HL-60/S4 treated with phorbol 12-myristate 13-acetate at 8.2 ng/mL for 4 days and 3 days (cell line): ENCODE results near the gene CHST11.

Source experiments
- in situ Hi-C: fragments of 300-500 bp; cut with MboI; formaldehyde crosslinking; loops from 2 replicates; pipeline ENCODE4 v1.15.0; 2022; ENCODE audit warnings: low sequenced_read_pairs

The CHST11 gene

GRCh38 chr12:104707794-104708558, 251.2 kb downstream of the CHST11 start:
- in situ Hi-C loops: no loop called here

DNA sequence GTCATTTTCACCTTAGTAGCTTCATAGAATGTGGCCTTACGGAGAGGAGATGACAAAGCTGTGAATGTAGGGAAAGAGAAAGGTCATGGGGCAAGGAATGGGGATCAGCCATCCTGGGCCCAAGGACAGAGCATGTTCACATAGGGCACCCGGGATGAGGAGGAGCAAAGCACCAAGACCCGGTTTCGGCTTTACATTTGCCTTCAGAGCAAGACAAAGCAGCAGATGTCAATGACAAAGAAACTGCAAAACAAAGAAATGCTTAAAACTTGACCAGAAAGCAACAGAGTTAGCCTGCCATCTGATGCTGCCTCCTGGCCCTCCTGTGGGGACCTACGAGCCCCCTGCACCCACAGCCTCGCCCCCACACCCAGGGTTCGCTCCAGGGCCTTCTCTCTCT, 252.1 kb downstream of the CHST11 start:
- in situ Hi-C loops: no loop called here

GRCh38 chr12:104709692-104710435, 253.1 kb downstream of the CHST11 start:
- in situ Hi-C loops: no loop called here

GRCh38 chr12:104710940-104711689, 254.4 kb downstream of the CHST11 start:
- in situ Hi-C loops: no loop called here

DNA sequence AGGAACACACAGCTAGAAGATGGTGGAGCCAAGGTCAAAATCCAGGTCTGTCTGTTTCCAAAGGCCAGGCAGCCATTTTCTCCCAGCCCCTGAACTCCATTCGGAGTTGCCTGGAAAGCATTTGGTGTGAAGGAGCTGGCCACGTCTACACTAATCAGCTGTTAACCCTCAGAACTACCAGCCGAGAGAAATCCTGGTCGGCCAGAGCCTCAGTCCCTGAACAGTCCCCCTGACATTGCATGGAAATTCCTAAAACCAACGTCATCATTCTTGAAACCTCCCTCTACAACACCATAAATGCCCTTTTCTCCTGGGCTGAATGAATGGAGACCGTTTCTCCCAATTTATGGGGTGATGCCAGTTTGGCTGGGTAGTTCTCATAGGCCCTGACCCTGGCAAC, 255.7 kb downstream of the CHST11 start:
- in situ Hi-C loops: no loop called here

- in situ Hi-C loops: no loop called here
Measured at GRCh38 chr12:104712968-104713367, 256.2 kb downstream of the CHST11 start.

GRCh38 chr12:104713444-104713843, 256.7 kb downstream of the CHST11 start:
- in situ Hi-C loops: no loop called here

GRCh38 chr12:104714369-104714768, 257.6 kb downstream of the CHST11 start:
- in situ Hi-C loops: no loop called here

GRCh38 chr12:104716172-104716571, 259.4 kb downstream of the CHST11 start:
- in situ Hi-C loops: no loop called here

DNA sequence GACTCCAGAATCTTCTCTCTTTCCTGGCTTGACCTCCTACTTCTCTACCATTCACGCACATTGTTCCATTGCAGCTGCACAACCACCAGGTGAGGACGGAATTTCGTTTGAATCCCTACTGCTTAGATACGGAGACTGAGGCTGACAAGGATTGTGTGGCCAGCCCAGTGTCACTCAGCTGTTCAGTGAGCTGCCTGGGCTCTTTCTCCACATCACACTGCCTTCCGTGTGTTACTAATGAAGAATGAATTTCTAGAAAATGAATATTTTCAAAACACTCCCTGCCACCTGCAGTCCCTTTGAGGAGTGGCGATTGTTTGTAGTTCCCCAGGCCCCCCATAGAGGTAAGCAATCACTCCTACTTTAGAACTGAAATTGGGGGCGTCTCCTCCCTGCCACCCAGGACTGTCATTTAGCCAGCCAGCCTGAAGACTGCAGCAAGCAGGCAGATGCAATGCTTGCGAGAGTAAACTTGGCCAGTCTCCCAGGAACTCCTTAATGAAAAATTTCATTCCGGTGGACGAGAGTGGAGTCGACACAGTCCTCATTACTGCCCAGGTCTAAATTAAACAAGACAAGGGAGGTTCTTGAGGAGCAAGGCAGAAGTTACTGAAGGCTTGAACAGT, 261.7 kb downstream of the CHST11 start:
- in situ Hi-C loops: no loop called here

- in situ Hi-C loops: no loop called here
Measured at GRCh38 chr12:104719700-104720338, 263.1 kb downstream of the CHST11 start.

DNA sequence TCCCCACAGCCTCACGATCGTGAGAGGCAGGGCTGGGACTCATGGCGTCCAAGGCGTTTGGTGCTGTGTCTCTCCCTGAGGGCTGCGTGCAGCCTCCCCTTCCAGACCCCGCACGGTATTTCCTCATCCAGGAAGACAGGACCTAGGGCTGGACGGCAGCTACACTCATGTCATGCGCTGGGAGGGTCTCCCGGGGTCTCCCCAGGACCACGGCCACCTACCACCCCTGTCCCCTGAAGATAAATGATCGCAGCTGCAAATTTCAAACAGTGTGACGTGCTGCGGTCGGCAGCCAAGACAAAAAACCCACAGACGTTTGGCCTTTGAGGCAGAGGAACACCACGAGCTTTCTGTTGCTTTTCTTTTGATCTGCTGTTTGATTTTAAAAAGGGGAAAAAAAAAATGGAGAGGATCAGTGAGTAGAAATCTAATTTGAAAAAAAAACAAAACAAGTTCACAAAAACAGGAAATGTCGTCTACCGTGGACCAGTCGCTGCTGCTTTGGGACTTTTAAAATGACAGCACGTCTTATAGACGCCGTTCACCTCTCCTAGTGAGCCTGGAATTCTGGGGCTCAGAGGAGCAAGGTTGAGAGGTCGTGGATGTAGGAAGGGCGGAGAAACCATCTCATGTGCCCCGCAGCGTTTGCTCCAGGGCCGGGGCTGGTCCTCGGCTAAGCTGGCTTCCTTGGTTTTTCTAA, 263.7 kb downstream of the CHST11 start:
- in situ Hi-C loops: no loop called here

- in situ Hi-C loops: no loop called here
Measured at GRCh38 chr12:104721039-104721405, 264.3 kb downstream of the CHST11 start.

- in situ Hi-C loops: no loop called here
Measured at GRCh38 chr12:104721936-104722335, 265.2 kb downstream of the CHST11 start.

DNA sequence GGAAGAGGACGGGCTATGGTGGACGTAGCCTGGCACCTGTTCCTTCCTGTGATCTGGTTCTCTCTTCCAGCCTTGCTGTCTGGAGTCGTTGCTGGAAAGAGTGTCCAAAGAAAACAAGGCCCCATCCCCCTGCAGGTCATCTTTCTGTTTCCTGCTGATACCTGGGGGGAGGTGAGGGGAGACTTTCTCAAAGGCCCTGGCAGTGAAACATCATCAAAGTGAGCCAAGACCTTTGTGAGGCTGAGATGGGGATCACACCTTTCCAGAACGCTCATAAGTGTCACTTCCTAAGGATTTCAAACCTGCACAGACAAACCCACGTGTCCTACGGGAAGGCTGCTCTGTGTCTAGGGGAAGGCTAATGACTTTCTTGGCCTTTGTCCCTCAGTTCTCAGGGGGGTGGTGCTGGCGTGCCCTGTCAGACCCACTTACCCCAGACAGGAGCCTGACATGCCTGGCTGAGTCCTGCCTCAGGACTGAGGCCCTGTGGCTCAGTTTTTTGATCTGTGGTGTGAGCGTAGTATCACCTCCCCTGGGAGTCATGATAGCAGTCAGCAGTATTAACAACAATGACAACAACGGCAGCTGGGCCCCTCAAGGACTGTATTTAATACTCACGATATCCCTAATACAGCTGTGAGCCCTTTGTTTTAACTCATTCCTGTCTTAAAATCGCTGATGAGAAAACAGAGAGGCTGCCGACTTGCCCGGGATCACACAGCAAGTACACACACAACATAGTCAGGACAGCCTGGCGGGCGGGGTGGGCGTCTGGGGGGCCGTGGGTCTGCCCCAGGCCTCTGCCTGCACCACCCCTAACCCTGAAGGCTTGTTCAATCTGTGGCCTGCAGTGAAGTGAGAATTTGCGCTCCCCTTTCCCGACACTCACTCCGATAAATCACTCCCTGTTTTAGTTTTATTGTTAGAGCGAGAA, 266.1 kb downstream of the CHST11 start:
- in situ Hi-C loops: no loop called here

GRCh38 chr12:104723895-104724294, 267.1 kb downstream of the CHST11 start:
- in situ Hi-C loops: no loop called here

DNA sequence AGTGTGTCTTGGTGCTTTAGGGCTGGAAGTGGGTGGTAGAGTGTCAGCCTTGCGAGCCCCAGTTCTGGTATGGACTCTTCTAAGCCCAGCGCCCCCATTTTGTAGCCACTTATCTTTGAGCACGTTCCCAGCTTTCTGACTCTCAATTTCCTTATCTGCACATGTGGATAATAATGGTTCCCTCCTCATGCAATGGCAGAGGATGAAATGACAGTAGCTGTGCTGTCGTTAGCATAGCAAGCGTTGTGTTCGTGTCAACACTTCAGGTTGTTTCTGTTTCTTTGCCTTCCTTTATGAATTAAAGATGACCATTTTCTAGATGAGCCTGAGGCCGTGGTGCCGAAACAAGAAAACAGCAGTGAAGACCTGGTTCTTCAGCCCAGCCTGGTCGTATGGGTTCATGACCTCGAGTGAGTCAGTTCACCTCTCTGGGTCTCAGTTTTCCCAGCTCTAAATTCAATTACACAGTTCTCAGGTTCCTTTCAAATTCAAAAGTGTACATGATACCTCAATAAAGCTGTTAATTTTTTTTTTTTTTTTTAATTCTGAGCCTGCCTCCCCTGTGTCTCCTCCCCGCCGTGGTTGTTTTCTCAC, 268.3 kb downstream of the CHST11 start:
- in situ Hi-C loops: no loop called here

- in situ Hi-C loops: no loop called here
Measured at GRCh38 chr12:104725610-104726009, 268.9 kb downstream of the CHST11 start.
